Upper lobe of right lung (tissue), 1 donor: ENCODE measurements around the gene TENT4A. TPM values are rescaled to one million over a fixed set of nuclear protein-coding genes. Genes with fewer than 3 reads are reported as not detected.

ENCODE experiments used
- ATAC-seq: fragments of 200-7000 bp; cut with Tn5 transposase; one replicate; pipeline ENCODE4 v1.9.1; 2020; ENCODE audit warnings: mild to moderate bottlenecking, moderate library complexity
- DNase-seq: peaks from one replicate; pipeline ENCODE4 v3.0.0-alpha.2; 2020
- H3K27ac ChIP-seq: fragments of 200-600 bp; one replicate; pipeline ENCODE4 v1.8.0; 2022
- H3K27me3 ChIP-seq: fragments of 200-600 bp; one replicate; pipeline ENCODE4 v1.8.0; 2022; ENCODE audit warnings: mild to moderate bottlenecking
- H3K36me3 ChIP-seq: fragments of 200-600 bp; one replicate; pipeline ENCODE4 v1.8.0; 2022
- H3K4me1 ChIP-seq: fragments of 200-600 bp; one replicate; pipeline ENCODE4 v1.8.0; 2022
- H3K4me3 ChIP-seq: fragments of 200-600 bp; one replicate; pipeline ENCODE4 v1.8.0; 2022; ENCODE audit warnings: mild to moderate bottlenecking
- H3K9me3 ChIP-seq: fragments of 200-600 bp; one replicate; pipeline ENCODE4 v1.8.0; 2022
- intact Hi-C: fragments of 100-400 bp; cut with DNase I; formaldehyde crosslinking; loops from one replicate; pipeline ENCODE4 v1.11.0; 2022
- total RNA-seq: library from RNA; stranded (reverse); fragmentation: NEBNext Ultra II Directional; extraction: Animal tissue kit (Norgen Biotek cat#: 25700); gene quantifications from one replicate; pipeline ENCODE4 v1.2.1, GENCODE V29; 2021
- TF ChIP-seq, protein P1 (sequence below): fragments of 200-600 bp; IDR thresholded peaks from one replicate; pipeline ENCODE4 v1.8.0; 2022; ENCODE audit warnings: antibody characterized with exemption
- donor health status: DM: no; HTN: yes; CAD: no; lungs with severe emphysema.

Gene TENT4A
- total RNA-seq, 1 donor from 2014 or later, result 19.9 TPM

DNA sequence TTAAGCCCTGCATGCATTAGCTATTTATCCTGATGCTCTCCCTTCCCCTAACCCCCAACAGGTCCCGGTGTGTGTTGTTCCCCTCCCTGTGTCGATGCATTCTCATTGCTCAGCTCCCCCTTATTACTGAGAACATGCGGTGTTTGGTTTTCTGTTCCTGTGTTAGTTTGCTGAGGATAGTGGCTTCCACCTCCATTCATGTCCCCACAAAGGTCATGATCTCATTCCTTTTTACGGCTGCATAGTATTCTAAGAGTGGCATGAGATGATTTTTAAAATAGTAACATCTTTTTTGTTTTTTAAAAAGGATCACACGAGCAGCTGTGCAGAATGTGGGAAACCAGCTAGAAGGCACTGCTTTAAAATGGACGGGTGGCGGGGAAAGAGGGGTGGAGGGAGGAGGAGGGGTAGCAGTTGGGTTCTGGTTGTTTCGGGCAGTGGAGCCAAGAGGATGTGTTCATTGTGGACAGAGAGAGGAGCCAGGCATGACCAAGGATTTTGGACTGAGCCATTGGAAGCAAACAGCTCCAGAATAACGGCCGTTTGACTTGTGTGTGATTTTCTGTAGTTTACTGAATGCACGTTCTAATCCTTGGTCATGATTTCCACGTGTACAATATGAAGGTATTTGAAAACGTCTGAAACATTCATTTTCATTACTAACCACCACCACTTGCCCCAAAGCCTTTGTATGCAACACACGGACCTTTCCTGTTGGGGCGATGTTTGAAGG, 1.7 kb upstream of the TENT4A start:
- TF ChIP-seq, protein P1, sequence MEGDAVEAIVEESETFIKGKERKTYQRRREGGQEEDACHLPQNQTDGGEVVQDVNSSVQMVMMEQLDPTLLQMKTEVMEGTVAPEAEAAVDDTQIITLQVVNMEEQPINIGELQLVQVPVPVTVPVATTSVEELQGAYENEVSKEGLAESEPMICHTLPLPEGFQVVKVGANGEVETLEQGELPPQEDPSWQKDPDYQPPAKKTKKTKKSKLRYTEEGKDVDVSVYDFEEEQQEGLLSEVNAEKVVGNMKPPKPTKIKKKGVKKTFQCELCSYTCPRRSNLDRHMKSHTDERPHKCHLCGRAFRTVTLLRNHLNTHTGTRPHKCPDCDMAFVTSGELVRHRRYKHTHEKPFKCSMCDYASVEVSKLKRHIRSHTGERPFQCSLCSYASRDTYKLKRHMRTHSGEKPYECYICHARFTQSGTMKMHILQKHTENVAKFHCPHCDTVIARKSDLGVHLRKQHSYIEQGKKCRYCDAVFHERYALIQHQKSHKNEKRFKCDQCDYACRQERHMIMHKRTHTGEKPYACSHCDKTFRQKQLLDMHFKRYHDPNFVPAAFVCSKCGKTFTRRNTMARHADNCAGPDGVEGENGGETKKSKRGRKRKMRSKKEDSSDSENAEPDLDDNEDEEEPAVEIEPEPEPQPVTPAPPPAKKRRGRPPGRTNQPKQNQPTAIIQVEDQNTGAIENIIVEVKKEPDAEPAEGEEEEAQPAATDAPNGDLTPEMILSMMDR, result no peak
- Histone ChIP-seq H3K9me3 (no peaks in the 10 kb centered on the region), H3K36me3 (no peaks in the 10 kb centered on the region), H3K4me1 (peaks cover 17% of the 10 kb centered on the region), H3K27me3 (no peaks in the 10 kb centered on the region), H3K27ac (peak overlapping the region; percentile 96), H3K4me3 (peak overlapping the region; percentile 83)
- no peak for DNase-seq
- ATAC-seq, result no peak
- intact Hi-C loops, result no loop called here

DNA sequence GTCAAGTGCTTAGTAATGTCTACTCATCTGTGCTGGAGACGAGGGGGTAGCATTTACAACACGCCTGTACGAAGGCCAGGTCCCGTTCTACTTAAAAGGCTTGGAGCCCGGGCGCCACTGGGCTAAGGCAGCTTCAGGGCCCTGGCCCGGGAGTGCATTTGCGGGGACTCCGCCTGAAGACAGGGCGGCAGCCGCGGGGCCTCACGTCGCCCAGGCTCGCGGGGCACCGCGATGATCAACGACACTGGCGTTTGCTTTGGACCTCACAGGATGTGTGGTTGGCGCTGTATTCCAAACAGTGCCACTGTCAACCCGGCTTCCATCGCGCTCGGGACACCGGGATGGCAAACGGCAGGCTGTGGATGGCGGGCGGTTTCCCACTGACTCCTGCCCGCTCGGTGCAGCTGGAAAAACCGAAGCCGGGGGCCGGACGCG, 1.1 kb upstream of the TENT4A start:
- Histone ChIP-seq H3K4me3 (peak overlapping the region; percentile 83), H3K27me3 (no peaks in the 10 kb centered on the region), H3K36me3 (no peaks in the 10 kb centered on the region), H3K27ac (peak overlapping the region; percentile 96), H3K4me1 (peaks cover 23% of the 10 kb centered on the region), H3K9me3 (no peaks in the 10 kb centered on the region)
- ATAC-seq, result peak; percentile 13
- intact Hi-C loops, result no loop called here
- DNase-seq, result peak; percentile 79
- TF ChIP-seq, protein P1, result no peak

DNA sequence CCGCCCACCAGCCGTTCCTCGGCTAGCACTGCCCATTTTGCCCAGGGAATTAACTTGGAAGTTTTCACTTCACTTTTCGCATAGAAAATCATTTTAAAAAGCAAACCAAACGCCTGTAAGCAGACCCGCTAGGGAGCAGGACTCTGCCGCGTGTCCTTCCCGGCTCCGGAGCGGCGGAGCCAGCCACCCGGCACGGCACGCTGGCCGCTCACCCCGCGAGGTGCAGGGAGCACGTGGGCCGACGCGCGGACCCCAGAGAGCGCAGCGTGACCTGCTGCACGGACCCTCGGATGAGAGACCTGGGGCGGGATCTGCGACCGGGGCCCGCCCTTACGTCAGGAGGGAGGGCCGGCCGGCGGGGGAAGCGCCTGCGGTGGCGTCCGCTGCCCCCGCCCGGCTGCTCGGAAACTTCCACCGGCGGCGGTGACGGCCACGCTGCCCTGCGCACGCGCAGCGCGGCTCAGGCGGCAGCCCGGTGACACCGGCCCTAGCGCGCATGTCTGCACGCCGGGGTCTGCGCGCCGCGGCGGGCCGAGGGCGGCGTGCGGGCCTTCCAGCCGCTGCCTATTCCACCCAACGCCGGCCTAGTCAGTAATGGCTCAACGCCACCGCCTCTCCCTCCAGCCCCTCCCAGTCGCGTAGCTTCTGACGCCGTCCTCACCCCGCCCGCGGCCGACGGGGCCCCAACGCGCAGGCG, 507 bp upstream of the TENT4A start:
- TF ChIP-seq, protein P1, result peak; percentile 4
- Histone ChIP-seq H3K4me1 (peaks cover 28% of the 10 kb centered on the region), H3K36me3 (no peaks in the 10 kb centered on the region), H3K4me3 (peak overlapping the region; percentile 83), H3K9me3 (no peaks in the 10 kb centered on the region), H3K27ac (peak overlapping the region; percentile 96), H3K27me3 (no peaks in the 10 kb centered on the region)
- intact Hi-C loops, result no loop called here
- ATAC-seq, result peak; percentile 89
- DNase-seq, result peak; percentile 98

DNA sequence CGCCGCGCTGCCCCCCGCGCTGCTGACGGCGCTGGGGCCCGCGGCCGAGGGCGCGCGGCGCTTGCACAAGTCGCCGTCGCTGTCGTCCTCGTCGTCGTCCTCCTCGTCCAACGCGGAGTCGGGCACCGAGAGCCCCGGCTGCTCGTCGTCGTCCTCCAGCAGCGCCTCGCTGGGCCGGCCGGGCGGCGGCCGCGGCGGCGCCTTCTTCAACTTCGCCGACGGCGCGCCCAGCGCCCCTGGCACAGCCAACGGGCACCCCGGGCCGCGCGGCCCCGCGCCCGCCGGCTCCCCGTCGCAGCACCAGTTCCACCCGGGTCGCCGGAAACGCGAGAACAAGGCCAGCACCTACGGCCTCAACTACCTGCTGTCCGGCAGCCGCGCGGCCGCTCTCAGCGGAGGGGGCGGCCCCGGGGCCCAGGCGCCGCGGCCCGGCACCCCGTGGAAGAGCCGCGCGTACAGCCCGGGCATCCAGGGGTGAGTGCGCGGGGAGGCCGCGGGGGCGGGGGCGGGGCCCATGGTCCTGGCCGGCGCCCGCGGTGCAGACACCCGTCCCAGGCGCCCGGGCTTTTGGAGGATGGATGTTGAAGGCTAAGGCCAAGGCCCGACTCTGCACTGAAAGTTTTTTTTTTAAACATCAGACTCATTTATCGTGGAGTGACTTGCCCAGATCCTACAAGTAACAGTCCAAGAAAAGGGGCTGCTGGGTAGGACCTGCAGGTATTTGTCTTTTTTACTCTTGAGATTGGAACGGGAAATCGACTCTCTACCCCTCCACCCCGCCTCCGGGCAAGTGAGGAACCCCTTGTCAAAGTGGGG, 1.2 kb downstream of the TENT4A start:
- Histone ChIP-seq H3K4me1 (peaks cover 38% of the 10 kb centered on the region), H3K4me3 (peak overlapping the region; percentile 67), H3K27me3 (no peaks in the 10 kb centered on the region), H3K9me3 (no peaks in the 10 kb centered on the region), H3K27ac (peak overlapping the region; percentile 47), H3K36me3 (no peaks in the 10 kb centered on the region)
- intact Hi-C loops, result no loop called here
- TF ChIP-seq, protein P1, result no peak
- DNase-seq (peak; percentile 76), ATAC-seq (peak; percentile 13)

DNA sequence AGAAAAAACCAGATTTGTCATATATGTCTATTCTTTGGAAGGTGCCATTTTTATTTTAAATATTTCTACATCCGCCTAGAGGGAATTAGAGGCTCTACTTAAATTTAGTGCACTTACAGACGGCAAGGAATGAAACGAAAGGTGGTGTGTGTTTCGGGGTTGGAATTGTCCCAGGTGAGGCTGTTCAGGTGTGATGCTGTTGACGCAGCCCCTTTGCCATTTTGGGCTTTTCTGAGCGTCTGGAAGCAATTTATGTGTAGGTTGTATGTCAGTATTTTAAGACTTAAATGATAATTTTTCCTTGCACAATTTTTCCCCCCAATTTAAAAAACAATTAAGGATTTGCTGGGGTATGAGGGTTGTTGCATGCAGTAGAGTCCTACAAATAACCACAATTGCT, 2.0 kb downstream of the TENT4A start:
- H3K36me3 ChIP-seq, result no peaks in the 10 kb centered on the region
- H3K9me3 ChIP-seq, result no peaks in the 10 kb centered on the region
- peaks cover 44% of the 10 kb centered on the region for H3K4me1 ChIP-seq
- H3K27ac ChIP-seq, result no peak overlapping the region
- DNase-seq (no peak), ATAC-seq (no peak)
- peak overlapping the region; percentile 67 for H3K4me3 ChIP-seq
- no peaks in the 10 kb centered on the region for H3K27me3 ChIP-seq
- intact Hi-C loops, result no loop called here
- TF ChIP-seq, protein P1, result no peak
